Measurements from ENCODE around the gene NCBP2. TPM values are rescaled to one million over a fixed set of nuclear protein-coding genes. Genes with fewer than 3 reads are reported as not detected.
"Not testable (repeated sequence)": the region's sequence is repeated elsewhere in the genome, so short reads cannot be mapped to it uniquely, and the experiment has no call there.

NCBP2 gene
- total RNA-seq, 1 donor from 2014 or later = 83.9 TPM

DNA sequence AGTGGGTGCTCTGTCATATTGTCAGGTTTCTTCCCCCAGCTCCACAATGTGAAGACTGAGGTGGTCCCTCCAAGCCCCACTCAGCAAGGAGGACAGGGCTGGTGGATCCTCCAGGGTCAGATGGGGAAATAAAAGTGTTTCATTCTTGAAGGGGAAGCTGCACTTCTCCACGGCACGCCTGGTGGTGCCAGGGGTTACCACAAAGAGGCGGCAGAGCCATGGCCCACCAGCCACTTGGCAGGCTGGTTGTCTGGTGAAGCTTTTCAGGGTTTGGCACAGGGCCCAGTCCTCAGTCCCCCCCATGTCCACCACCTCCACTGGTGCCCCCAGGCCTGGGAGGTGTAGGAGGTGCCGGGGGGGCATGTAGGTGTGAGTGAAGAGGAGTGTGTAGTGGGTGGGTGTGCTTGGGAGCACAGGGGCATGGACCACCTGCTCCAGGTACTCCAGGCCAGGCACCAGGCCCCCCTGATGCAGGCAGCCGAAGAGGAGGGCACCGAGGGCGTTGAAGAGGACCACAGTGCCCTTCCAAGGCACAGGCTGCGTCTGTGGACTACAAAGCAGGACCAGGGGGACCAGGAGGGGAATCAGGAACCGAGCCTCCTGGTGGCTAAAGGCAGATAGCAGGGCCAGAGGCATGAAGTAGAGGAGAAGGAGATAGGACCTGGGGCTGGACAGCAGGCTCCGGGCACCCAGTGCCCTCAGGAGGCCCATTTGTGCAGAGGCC is 5.0 kb upstream of the NCBP2 start:
- no peak for DNase-seq (ENCODE audit: low spot score)
- Mint-ChIP-seq H3K9me3 (no peaks in the 10 kb centered on the region), H3K4me3 (ENCODE audit: low read depth) (no peak overlapping the region), H3K4me1 (ENCODE audit: low read depth) (peaks cover 21% of the 10 kb centered on the region), H3K27ac (no peak overlapping the region), H3K27me3 (ENCODE audit: low read depth) (no peaks in the 10 kb centered on the region), H3K36me3 (ENCODE audit: low read depth) (peaks cover 22% of the 10 kb centered on the region)
- intact Hi-C loops (cut with micrococcal nuclease) = no loop called here

DNA sequence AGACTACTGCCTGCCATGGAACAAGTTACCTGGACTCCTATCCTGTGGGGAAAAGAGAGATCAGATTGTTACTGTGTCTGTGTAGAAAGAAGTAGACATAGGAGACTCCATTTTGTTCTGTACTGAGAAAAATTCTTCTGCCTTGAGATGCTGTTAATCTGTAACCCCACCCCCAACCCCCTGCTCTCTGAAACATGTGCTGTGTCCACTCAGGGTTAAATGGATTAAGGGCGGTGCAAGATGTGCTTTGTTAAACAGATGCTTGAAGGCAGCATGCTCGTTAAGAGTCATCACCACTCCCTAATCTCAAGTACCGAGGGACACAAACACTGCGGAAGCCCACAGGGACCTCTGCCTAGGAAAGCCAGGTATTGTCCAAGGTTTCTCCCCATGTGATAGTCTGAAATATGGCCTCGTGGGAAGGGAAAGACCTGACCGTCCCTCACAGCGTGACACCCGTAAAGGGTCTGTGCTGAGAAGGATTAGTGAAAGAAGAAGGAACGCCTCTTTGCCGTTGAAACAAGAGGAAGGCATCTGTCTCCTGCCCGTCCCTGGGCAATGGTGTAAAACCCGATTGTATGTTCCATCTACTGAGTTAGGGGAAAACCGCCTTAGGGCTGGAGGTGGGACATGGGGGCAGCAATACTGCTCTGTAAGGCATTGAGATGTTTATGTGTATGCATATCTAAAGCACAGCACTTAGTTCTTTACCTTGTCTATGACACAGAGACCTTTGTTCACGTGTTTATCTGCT is 1.9 kb upstream of the NCBP2 start:
- Mint-ChIP-seq H3K4me1 (ENCODE audit: low read depth) (peaks cover 36% of the 10 kb centered on the region), H3K36me3 (ENCODE audit: low read depth) (peaks cover 48% of the 10 kb centered on the region), H3K4me3 (ENCODE audit: low read depth) (peak overlapping the region; percentile 99), H3K27ac (peak overlapping the region; percentile 74)
- not testable (repeated sequence) for H3K27me3 Mint-ChIP-seq (ENCODE audit: low read depth); DNase-seq (ENCODE audit: low spot score); H3K9me3 Mint-ChIP-seq
- intact Hi-C loops (cut with micrococcal nuclease) = loop anchor here (5.0 kb wide), 1 partner anchor 62 kb away; no protein-coding TSS in a partner anchor

DNA sequence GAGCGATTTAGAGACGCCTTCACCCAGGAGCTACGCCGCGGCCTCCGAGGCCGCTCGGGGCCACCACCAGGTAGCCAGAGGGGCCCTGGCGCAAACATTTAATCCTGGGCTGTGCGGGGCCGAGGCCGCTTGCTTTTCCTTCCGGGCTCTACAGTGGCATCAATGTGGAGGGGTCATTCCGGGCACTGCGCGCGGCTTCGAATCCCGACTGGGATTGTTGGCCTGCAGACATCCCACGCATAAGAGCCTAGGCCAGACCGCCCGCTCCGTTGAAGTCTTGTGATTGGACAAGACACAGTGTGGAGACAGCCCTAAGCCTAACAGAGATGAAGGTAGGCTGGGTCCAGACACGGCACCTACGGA is 568 bp upstream of the NCBP2 start:
- Mint-ChIP-seq H3K36me3 (ENCODE audit: low read depth) (peaks cover 61% of the 10 kb centered on the region), H3K9me3 (no peaks in the 10 kb centered on the region), H3K4me1 (ENCODE audit: low read depth) (peaks cover 39% of the 10 kb centered on the region), H3K27me3 (ENCODE audit: low read depth) (no peaks in the 10 kb centered on the region), H3K27ac (peak overlapping the region; percentile 87), H3K4me3 (ENCODE audit: low read depth) (peak overlapping the region; percentile 99)
- DNase-seq (ENCODE audit: low spot score) = no peak
- intact Hi-C loops (cut with micrococcal nuclease) = loop anchor here (1.0 to 5.0 kb wide), 7 partner anchors 26 to 334 kb away; partner anchors contain the start of genes CEP19, PAK2, PIGX and PIGZ

DNA sequence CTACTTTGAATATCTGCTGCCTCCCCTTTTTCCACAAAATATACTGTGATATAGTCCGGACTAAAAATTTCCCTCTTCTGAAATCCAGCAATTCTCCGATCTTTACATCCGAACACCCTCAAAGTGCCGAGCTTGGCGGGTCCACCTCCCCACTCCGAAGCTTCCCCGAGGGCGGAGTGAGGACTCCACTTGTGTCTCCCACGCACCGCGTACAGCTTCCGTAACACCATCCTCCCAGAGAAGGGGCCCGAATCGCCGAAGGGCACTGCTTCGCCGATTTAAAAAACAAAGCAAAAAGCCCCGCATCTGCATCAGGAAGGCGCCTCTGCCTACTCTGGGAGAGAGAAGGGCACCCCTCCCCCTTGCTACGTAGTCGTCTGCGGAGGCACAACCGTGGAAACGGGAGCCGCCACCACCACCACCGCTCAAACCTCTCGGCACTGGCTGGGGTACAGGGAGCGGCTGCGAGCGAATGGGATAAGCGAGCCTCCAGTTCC is 551 bp downstream of the NCBP2 start:
- Mint-ChIP-seq H3K4me3 (ENCODE audit: low read depth) (peak overlapping the region; percentile 99), H3K27ac (peak overlapping the region; percentile 93), H3K36me3 (ENCODE audit: low read depth) (peaks cover 73% of the 10 kb centered on the region), H3K9me3 (no peaks in the 10 kb centered on the region), H3K4me1 (ENCODE audit: low read depth) (peaks cover 41% of the 10 kb centered on the region), H3K27me3 (ENCODE audit: low read depth) (no peaks in the 10 kb centered on the region)
- peak; percentile 54 for DNase-seq (ENCODE audit: low spot score)
- intact Hi-C loops (cut with micrococcal nuclease) = loop anchor here (1.0 to 5.0 kb wide), 7 partner anchors 27 to 333 kb away; partner anchors contain the start of genes CEP19, PAK2, PIGX and PIGZ

DNA sequence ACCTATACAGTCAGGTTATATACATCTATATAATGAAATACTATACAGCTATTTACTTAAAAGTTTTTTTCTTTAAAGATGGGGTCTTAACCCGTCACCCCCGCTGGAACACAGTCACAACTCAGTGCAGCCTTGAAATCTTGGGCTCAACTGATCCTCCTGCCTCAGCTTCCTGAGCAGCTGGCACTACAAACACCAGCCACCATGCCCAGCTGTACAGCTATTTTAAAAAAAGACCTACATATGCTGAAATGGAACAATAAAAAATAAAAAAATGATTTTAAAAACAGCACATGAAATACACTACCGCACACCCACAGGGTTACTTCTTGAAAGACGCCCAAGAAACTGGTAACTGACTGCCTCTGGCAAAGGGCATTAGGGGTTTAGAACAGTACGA is 3.8 kb downstream of the NCBP2 start:
- Mint-ChIP-seq H3K9me3 (no peaks in the 10 kb centered on the region), H3K27me3 (ENCODE audit: low read depth) (no peaks in the 10 kb centered on the region), H3K4me1 (ENCODE audit: low read depth) (peaks cover 27% of the 10 kb centered on the region), H3K27ac (peak overlapping the region; percentile 26), H3K4me3 (ENCODE audit: low read depth) (no peak overlapping the region), H3K36me3 (ENCODE audit: low read depth) (peaks cover 87% of the 10 kb centered on the region)
- intact Hi-C loops (cut with micrococcal nuclease) = no loop called here
- no peak for DNase-seq (ENCODE audit: low spot score)

DNA sequence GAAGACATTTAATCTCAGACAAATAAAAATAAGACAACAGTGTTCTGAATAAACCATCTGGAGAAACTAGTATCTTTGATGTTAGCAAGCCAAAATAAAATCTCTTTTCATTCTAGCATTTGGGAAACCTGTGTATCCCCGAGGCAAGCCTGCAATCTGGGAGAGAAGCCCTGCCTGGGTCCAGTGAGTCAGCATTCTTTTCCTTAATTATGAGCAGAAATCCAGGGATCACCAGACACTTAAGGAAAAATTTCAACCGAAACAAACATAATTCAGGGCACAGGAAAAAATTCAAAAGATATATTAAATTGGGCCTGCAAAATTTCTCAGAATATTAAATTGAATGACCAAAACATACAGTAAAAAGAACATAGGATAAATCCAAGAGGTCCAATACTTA is 4.2 kb downstream of the NCBP2 start:
- intact Hi-C loops (cut with micrococcal nuclease) = no loop called here
- Mint-ChIP-seq H3K4me1 (ENCODE audit: low read depth) (peaks cover 23% of the 10 kb centered on the region), H3K27ac (peak overlapping the region; percentile 17), H3K9me3 (no peaks in the 10 kb centered on the region), H3K27me3 (ENCODE audit: low read depth) (no peaks in the 10 kb centered on the region), H3K36me3 (ENCODE audit: low read depth) (peaks cover 87% of the 10 kb centered on the region), H3K4me3 (ENCODE audit: low read depth) (no peak overlapping the region)
- DNase-seq (ENCODE audit: low spot score) = no peak

DNA sequence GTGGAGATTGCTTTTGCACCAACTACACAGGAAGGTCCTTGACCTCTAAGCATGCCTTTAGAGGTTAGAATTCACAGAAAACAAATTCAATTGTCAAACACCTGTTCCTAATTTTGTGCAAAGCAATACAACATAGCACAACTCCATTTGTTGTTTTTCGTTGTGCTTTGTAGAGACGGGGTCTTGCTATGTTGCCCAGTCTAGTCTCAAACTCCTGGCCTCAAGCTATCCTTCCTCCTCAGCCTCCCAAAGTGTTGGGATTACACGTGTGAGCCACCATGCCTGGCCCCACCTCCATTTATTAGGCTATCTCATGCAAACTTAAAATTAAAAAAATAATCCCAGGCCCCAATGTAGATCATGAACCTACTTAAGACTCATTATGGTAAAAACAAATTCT is 6.0 kb downstream of the NCBP2 start:
- no peaks in the 10 kb centered on the region for H3K27me3 Mint-ChIP-seq (ENCODE audit: low read depth)
- H3K4me3 Mint-ChIP-seq (ENCODE audit: low read depth) = no peak overlapping the region
- no peaks in the 10 kb centered on the region for H3K9me3 Mint-ChIP-seq
- peaks cover 92% of the 10 kb centered on the region for H3K36me3 Mint-ChIP-seq (ENCODE audit: low read depth)
- H3K27ac Mint-ChIP-seq = no peak overlapping the region
- H3K4me1 Mint-ChIP-seq (ENCODE audit: low read depth) = peaks cover 17% of the 10 kb centered on the region
- intact Hi-C loops (cut with micrococcal nuclease) = no loop called here
- DNase-seq (ENCODE audit: low spot score) = no peak

DNA sequence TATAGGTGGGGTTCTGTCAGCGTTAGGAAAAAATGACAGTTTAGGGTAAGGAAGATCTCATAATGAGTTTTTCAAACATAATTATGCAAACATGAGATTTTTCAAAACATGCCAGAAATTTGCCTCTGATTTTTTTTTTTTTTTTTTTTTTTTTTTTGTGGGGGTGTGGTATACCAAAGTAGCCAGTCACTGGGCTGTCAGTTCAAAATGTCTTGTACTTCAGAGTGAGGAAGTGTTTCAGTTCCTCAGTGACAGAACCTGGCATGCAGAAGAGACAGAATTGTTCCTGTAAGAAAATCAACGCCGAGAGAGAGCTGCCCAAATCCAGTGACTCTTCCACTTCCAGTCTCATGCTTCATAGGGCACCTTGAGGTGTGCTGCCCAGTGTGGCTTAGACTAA is 9.7 kb downstream of the NCBP2 start:
- H3K27ac Mint-ChIP-seq = peak overlapping the region; percentile 12
- H3K36me3 Mint-ChIP-seq (ENCODE audit: low read depth) = peaks cover 88% of the 10 kb centered on the region
- H3K27me3 Mint-ChIP-seq (ENCODE audit: low read depth) = no peaks in the 10 kb centered on the region
- DNase-seq (ENCODE audit: low spot score) = no peak
- no peak overlapping the region for H3K4me3 Mint-ChIP-seq (ENCODE audit: low read depth)
- intact Hi-C loops (cut with micrococcal nuclease) = no loop called here
- H3K4me1 Mint-ChIP-seq (ENCODE audit: low read depth) = no peaks in the 10 kb centered on the region
- H3K9me3 Mint-ChIP-seq = no peaks in the 10 kb centered on the region

DNA sequence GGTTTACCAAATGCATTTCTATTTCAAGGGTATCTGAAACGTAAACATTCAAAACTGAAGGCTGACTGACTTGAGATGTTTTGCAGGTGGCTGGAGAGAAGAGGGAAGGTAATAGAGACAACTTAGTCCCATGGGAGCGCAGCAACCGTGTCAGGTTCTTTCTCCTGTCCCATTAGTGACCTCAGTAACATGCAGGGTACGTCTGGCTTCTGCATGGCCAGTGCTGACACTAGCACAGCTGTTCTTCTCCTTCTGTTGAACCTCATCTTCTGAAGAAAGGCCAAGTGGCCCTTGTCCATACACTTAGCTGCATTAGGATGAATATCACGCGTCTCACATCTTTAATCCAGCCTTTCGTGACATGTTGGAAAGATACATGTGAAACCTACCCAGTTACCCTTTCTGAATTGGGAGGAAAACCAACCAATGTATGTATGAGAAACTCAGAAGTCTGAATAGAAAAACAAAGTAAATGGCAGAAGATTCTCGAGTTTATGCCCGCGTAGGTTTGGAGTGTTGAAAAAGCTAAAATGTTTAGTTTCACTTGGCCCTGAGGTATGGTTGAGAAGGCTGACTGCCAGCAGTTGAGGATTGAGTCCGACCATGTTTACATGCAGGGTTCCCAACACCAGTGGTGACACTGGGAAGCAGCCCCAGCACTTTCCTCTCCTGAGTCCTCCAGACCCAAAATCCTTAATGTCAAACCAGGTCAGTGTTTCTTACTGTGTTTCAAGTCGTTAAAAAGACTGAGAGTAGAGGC is 10.3 kb downstream of the NCBP2 start:
- peak overlapping the region; percentile 12 for H3K27ac Mint-ChIP-seq
- no peak for DNase-seq (ENCODE audit: low spot score)
- H3K4me1 Mint-ChIP-seq (ENCODE audit: low read depth) = no peaks in the 10 kb centered on the region
- H3K36me3 Mint-ChIP-seq (ENCODE audit: low read depth) = peaks cover 83% of the 10 kb centered on the region
- H3K4me3 Mint-ChIP-seq (ENCODE audit: low read depth) = no peak overlapping the region
- H3K27me3 Mint-ChIP-seq (ENCODE audit: low read depth) = no peaks in the 10 kb centered on the region
- no peaks in the 10 kb centered on the region for H3K9me3 Mint-ChIP-seq
- intact Hi-C loops (cut with micrococcal nuclease) = no loop called here

DNA sequence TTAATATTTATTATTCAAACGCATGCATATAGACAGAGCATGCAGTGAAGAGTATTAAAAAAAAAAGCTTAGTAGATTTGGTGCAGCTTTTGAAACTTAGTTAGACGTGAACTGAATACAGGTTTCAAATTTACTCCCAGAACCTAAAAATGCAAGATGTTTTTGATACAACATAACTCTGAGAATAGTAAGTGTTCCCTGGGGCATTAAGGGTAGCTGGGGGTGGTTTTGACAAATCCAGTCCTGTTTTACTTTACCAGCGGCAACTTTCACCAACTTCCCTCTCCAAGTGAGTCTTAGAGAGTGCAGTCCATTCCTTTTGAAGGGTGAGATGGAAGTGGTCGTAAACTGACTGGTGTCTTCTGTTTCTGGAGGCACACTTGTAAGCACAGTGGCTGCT is 11.2 kb downstream of the NCBP2 start:
- intact Hi-C loops (cut with micrococcal nuclease) = no loop called here
- Mint-ChIP-seq H3K27me3 (ENCODE audit: low read depth) (no peaks in the 10 kb centered on the region), H3K9me3 (no peaks in the 10 kb centered on the region), H3K27ac (no peak overlapping the region), H3K36me3 (ENCODE audit: low read depth) (peaks cover 75% of the 10 kb centered on the region), H3K4me1 (ENCODE audit: low read depth) (no peaks in the 10 kb centered on the region), H3K4me3 (ENCODE audit: low read depth) (no peak overlapping the region)
- DNase-seq (ENCODE audit: low spot score) = no peak

DNA sequence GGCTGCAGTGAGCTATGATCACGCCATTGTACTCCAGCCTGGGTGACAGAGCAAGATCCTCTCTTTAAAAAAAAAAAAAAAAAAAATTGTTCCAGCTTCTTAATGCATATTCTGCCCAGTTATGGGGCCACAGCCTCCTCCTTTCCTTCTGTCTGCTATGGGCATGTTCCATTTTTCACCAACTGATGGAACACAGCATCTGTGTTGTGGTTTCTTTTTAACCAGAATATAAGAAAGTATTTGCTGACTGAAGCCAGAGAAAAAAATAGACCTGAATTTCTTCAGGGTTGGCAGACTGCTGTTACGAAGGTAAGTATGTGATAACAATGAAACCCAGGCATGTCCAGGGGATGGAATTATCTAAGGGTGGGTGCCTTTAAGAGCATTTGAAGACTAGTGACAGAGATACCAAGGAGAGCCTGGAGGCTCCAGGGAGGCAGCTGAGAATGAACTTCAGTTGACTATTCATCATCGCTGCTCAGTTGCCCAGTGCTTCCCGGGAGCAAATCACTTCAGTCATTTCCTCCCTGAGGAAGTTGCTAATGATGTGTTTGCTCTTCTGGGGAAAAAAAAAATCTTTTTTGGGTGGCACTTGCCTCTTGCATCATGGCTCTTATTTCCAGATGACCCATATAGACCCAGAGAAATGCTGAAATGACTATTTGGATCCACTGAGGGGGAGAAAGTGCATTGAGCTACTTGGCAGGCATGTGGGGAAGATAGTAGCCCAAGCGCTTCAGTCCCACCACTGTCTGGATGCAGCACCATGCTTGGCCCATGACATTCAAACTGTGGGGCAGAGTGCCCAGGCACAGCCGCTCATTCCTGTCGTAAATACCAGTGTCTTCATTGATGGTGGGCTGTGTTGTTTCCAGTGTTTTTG is 14.5 kb downstream of the NCBP2 start:
- H3K27ac Mint-ChIP-seq = no peak overlapping the region

DNA sequence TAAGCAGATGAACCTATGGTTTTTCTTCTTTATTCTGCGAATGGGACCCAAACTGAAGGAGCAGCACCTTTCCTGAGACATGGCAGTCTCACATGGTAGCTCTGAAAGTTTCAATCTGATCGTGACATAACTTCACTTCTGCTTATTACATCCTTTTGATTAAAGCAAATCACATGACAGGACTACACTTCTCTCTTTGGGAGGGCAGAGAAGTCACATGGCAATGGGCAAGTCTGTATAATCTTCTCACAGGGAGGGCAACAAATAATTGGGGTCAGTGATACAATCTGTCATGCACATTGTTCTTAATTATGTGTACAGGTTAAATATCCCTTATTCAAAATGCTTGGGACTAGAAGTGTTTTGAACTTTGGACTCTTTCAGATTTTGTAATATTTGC is 21.6 kb downstream of the NCBP2 start:
- no peak overlapping the region for H3K4me3 Mint-ChIP-seq (ENCODE audit: low read depth)
- peaks cover 8% of the 10 kb centered on the region for H3K9me3 Mint-ChIP-seq

More for the DNA sequence above, 14.5 kb downstream of the NCBP2 start:
- no peaks in the 10 kb centered on the region for H3K9me3 Mint-ChIP-seq
- peaks cover 58% of the 10 kb centered on the region for H3K36me3 Mint-ChIP-seq (ENCODE audit: low read depth)
- no peaks in the 10 kb centered on the region for H3K27me3 Mint-ChIP-seq (ENCODE audit: low read depth)
- H3K4me3 Mint-ChIP-seq (ENCODE audit: low read depth) = no peak overlapping the region
- intact Hi-C loops (cut with micrococcal nuclease) = no loop called here
- no peak for DNase-seq (ENCODE audit: low spot score)
- H3K4me1 Mint-ChIP-seq (ENCODE audit: low read depth) = no peaks in the 10 kb centered on the region

More for the DNA sequence above, 21.6 kb downstream of the NCBP2 start:
- intact Hi-C loops (cut with micrococcal nuclease) = no loop called here
- Mint-ChIP-seq H3K4me1 (ENCODE audit: low read depth) (peaks cover 1% of the 10 kb centered on the region), H3K36me3 (ENCODE audit: low read depth) (peaks cover 36% of the 10 kb centered on the region), H3K27me3 (ENCODE audit: low read depth) (no peaks in the 10 kb centered on the region), H3K27ac (no peak overlapping the region)
- no peak for DNase-seq (ENCODE audit: low spot score)

Data from activated T-helper 2 cell treated with anti-CD3 and anti-CD28 coated beads, Interferon-gamma antibody, Interleukin-2, Interleukin-4, amounts not matched to agents 10 μg/mL and 5 μg/mL and 100 μg/mL, durations not matched to agents 14 hours and 24 hours and 36 hours (primary cell).